Suprapubic skin (tissue), 4 donors: ENCODE data around the gene HSD3B1. TPM values are rescaled to one million over a fixed set of nuclear protein-coding genes. Genes with fewer than 3 reads are reported as not detected.

ENCODE experiments used
- DNase-seq, 2 donors: peaks; one replicate each; pipeline ENCODE4 v3.0.0-alpha.2; 2019; ENCODE audit warnings: low spot score in 2 of 2
- H3K27ac ChIP-seq: fragments of 200-600 bp; sonication (generic); one replicate; pipeline ENCODE4 v1.5.1; 2019
- H3K27me3 ChIP-seq: fragments of 200-600 bp; sonication (generic); one replicate; pipeline ENCODE4 v1.5.1; 2019
- H3K36me3 ChIP-seq: fragments of 200-600 bp; sonication (generic); one replicate; pipeline ENCODE4 v1.5.1; 2019
- H3K4me1 ChIP-seq: fragments of 200-600 bp; sonication (generic); one replicate; pipeline ENCODE4 v1.5.1; 2019
- H3K4me3 ChIP-seq: fragments of 200-600 bp; sonication (generic); one replicate; pipeline ENCODE4 v1.5.1; 2019; ENCODE audit warnings: mild to moderate bottlenecking
- H3K9me3 ChIP-seq: fragments of 200-600 bp; sonication (generic); one replicate; pipeline ENCODE4 v1.5.1; 2019
- EP300 ChIP-seq: sonication (generic); formaldehyde crosslinking; IDR thresholded peaks from one replicate; pipeline ENCODE4 v1.6.1; 2017; ENCODE audit warnings: antibody characterized with exemption
- POLR2A ChIP-seq, 2 donors: fragments of 450-650 bp; IDR thresholded peaks; one replicate each; pipeline ENCODE4 v1.6.1; 2017; ENCODE audit warnings: antibody characterized with exemption in 2 of 2, mild to moderate bottlenecking in 2 of 2, moderate library complexity in 2 of 2
- POLR2AphosphoS5 ChIP-seq, 3 donors: sonication (generic); formaldehyde crosslinking; IDR thresholded peaks; one replicate each; pipeline ENCODE4 v1.6.1; 2017; ENCODE audit warnings: antibody characterized with exemption in 3 of 3
- WGBS: methylation state at CpG from one replicate; pipeline ENCODE4 v1.1.5; 2018; 5-methylcytosine and 5-hydroxymethylcytosine counted together
- total RNA-seq, 4 donors: library from RNA; depleted of rRNA; stranded (reverse); fragments of >200 nt; gene quantifications; one replicate each; pipeline ENCODE4 v1.1.0, GENCODE V29; 2016
- TF ChIP-seq, protein P1 (sequence below), 2 donors: fragments of 200-600 bp in 1 of 2; fragments of 450-650 bp in 1 of 2; sonication (generic) in 1 of 2; IDR thresholded peaks; one replicate each; pipeline ENCODE4 v1.5.1; 2016 to 2019; ENCODE audit warnings: antibody characterized with exemption in 2 of 2, mild to moderate bottlenecking in 1 of 2, moderate library complexity in 1 of 2

HSD3B1 gene
- total RNA-seq, 4 donors from 2014 or later, result 2.9 to 20.1 (median 5.6) TPM

GRCh38 chr1:119467857-119468668, 38.9 kb upstream of the HSD3B1 start:
- TF ChIP-seq, protein P1, sequence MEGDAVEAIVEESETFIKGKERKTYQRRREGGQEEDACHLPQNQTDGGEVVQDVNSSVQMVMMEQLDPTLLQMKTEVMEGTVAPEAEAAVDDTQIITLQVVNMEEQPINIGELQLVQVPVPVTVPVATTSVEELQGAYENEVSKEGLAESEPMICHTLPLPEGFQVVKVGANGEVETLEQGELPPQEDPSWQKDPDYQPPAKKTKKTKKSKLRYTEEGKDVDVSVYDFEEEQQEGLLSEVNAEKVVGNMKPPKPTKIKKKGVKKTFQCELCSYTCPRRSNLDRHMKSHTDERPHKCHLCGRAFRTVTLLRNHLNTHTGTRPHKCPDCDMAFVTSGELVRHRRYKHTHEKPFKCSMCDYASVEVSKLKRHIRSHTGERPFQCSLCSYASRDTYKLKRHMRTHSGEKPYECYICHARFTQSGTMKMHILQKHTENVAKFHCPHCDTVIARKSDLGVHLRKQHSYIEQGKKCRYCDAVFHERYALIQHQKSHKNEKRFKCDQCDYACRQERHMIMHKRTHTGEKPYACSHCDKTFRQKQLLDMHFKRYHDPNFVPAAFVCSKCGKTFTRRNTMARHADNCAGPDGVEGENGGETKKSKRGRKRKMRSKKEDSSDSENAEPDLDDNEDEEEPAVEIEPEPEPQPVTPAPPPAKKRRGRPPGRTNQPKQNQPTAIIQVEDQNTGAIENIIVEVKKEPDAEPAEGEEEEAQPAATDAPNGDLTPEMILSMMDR (IDR thresholded peaks at IDR 0.05), result no peak
- TF ChIP-seq POLR2AphosphoS5 (IDR thresholded peaks at IDR 0.05) (no peak), POLR2A (IDR thresholded peaks at IDR 0.05) (no peak), EP300 (no peak)

DNA sequence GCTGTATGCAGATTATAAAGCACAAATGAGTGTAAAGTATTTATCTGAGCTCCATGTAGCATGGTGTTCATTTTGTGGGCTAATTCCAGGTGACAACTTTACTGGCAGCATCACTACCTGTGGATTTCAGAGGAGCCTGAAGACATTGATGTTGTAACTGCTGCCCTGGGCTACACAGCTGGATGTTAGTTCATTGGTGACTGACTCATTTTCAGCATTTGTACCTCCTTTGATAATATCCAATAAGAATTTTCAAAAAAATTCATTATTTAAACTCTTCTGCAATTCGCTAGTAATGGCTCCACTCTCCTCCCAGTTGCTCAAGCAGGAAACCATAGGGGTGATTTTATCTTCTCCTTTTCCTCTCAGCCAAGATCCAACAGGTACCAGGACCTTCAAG, 37.3 kb upstream of the HSD3B1 start:
- TF ChIP-seq, protein P1 (IDR thresholded peaks at IDR 0.05), result no peak
- no peak for TF ChIP-seq EP300
- no peak for TF ChIP-seq POLR2A (IDR thresholded peaks at IDR 0.05)
- TF ChIP-seq POLR2AphosphoS5 (IDR thresholded peaks at IDR 0.05), result no peak
- WGBS, result 71% methylated on average over 1 of the region's 1 CpG
- Histone ChIP-seq H3K4me1 (peaks cover 24% of the 10 kb centered on the region), H3K9me3 (no peaks in the 10 kb centered on the region), H3K36me3 (no peaks in the 10 kb centered on the region), H3K4me3 (no peak overlapping the region), H3K27me3 (no peaks in the 10 kb centered on the region), H3K27ac (no peak overlapping the region)
- no peak for DNase-seq

More at GRCh38 chr1:119467857-119468668, 38.9 kb upstream of the HSD3B1 start:
- Histone ChIP-seq H3K4me1 (peaks cover 24% of the 10 kb centered on the region), H3K9me3 (no peaks in the 10 kb centered on the region), H3K4me3 (no peak overlapping the region), H3K27me3 (no peaks in the 10 kb centered on the region), H3K27ac (no peak overlapping the region), H3K36me3 (no peaks in the 10 kb centered on the region)
- WGBS, result 49% methylated on average over 4 of the region's 4 CpGs
- no peak for DNase-seq

GRCh38 chr1:119470377-119470776, 36.6 kb upstream of the HSD3B1 start:
- no peak for DNase-seq
- Histone ChIP-seq H3K4me1 (peaks cover 24% of the 10 kb centered on the region), H3K4me3 (no peak overlapping the region), H3K9me3 (no peaks in the 10 kb centered on the region), H3K27me3 (no peaks in the 10 kb centered on the region), H3K36me3 (no peaks in the 10 kb centered on the region), H3K27ac (no peak overlapping the region)
- TF ChIP-seq, protein P1 (IDR thresholded peaks at IDR 0.05), result no peak
- TF ChIP-seq EP300, result no peak
- no peak for TF ChIP-seq POLR2A (IDR thresholded peaks at IDR 0.05)
- no peak for TF ChIP-seq POLR2AphosphoS5 (IDR thresholded peaks at IDR 0.05)
- WGBS, result 96% methylated on average over 3 of the region's 3 CpGs

DNA sequence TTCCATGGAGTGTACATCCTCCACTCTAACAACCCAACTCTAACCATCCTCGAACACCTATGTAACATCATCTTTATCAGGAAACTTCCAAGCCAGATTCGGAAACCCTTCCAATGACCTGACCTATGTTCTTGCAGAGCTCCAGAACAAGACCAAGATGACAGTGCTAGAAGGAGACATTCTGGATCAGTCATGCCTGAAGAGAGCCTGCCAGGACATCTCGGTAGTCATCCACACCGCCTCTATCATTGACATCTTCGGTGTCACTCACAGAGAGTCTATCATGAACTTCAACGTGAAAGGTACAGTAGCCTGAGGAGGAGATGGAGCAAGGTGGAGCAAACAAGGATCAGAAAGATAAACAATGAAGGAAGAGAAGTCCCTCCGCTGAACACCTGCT, 36.1 kb upstream of the HSD3B1 start:
- Histone ChIP-seq H3K4me1 (peaks cover 24% of the 10 kb centered on the region), H3K9me3 (no peaks in the 10 kb centered on the region), H3K36me3 (no peaks in the 10 kb centered on the region), H3K27ac (no peak overlapping the region), H3K4me3 (no peak overlapping the region), H3K27me3 (no peaks in the 10 kb centered on the region)
- DNase-seq, result no peak
- 86% methylated on average over 7 of the region's 7 CpGs for WGBS
- no peak for TF ChIP-seq EP300
- TF ChIP-seq, protein P1 (IDR thresholded peaks at IDR 0.05), result no peak
- TF ChIP-seq POLR2A (IDR thresholded peaks at IDR 0.05), result no peak
- TF ChIP-seq POLR2AphosphoS5 (IDR thresholded peaks at IDR 0.05), result no peak

DNA sequence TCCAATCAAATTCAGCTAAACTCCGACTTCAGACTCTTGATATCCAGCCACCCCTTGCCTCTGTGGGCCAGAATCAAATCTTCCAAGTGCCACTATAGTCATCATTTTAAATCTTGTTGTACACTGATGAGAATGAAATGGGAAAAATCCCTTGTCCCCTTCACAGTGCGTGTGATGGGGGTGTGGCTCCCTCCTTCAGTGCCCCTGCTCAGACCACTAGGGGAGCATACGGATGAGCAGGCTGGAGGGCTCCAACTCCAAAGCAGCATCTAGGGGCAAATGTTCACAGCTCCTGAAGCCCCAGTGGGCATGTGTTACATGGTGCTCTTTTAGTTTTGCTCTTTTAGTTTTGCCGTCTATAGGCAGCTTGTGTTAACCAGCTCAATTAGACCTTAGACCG, 35.4 kb upstream of the HSD3B1 start:
- DNase-seq, result no peak
- TF ChIP-seq EP300 (no peak), POLR2A (IDR thresholded peaks at IDR 0.05) (no peak), POLR2AphosphoS5 (IDR thresholded peaks at IDR 0.05) (no peak)
- TF ChIP-seq, protein P1 (IDR thresholded peaks at IDR 0.05), result no peak

More for the DNA sequence above, 35.4 kb upstream of the HSD3B1 start:
- H3K27ac ChIP-seq, result no peak overlapping the region
- WGBS, result 79% methylated on average over 5 of the region's 5 CpGs
- no peaks in the 10 kb centered on the region for H3K36me3 ChIP-seq
- no peak overlapping the region for H3K4me3 ChIP-seq
- no peaks in the 10 kb centered on the region for H3K9me3 ChIP-seq
- H3K4me1 ChIP-seq, result peaks cover 18% of the 10 kb centered on the region
- no peaks in the 10 kb centered on the region for H3K27me3 ChIP-seq
